KOPT-K1 (cell line): ENCODE measurements around the gene ZNF343.

ENCODE experiments used
- H3K27ac ChIP-seq: fragments of 200-600 bp; sonication (generic); 2 replicates; pipeline ENCODE4 v1.5.1; 2016; ENCODE audit warnings: antibody characterized with exemption, mild to moderate bottlenecking, low read depth, low read length; ENCODE audit not compliant: poor library complexity, severe bottlenecking
- H3K36me3 ChIP-seq: fragments of 200-600 bp; sonication (generic); 2 replicates; pipeline ENCODE4 v1.5.1; 2017; ENCODE audit warnings: antibody characterized with exemption, mild to moderate bottlenecking, low read length, moderate library complexity; ENCODE audit not compliant: insufficient read depth
- H3K9me3 ChIP-seq: fragments of 200-600 bp; sonication (generic); 2 replicates; pipeline ENCODE4 v1.5.1; 2017; ENCODE audit warnings: antibody characterized with exemption, low read length, mild to moderate bottlenecking; ENCODE audit not compliant: insufficient read depth, poor library complexity, severe bottlenecking

The ZNF343 gene

GRCh38 chr20:2446845-2447244 is 61.9 kb downstream of the ZNF343 start:
- no peaks in the 10 kb centered on the region for H3K9me3 ChIP-seq
- H3K36me3 ChIP-seq: no peaks in the 10 kb centered on the region
- H3K27ac ChIP-seq: no peak overlapping the region
